ENCODE measurements around the gene NAP1L5.

The NAP1L5 gene

GRCh38 chr4:88720451-88721428, 23.1 kb upstream of the NAP1L5 start:
- H3K36me3 ChIP-seq (ENCODE audit: control insufficient read depth in 2 of 2, insufficient read depth in 1 of 2, low read length in 2 of 2): peaks cover 0 to 29% of the 10 kb centered on the region in 2 experiments; a peak in 1 of 3 replicates
- TF ChIP-seq ZNF416 (tag by site-specific recombination; IDR thresholded peaks at IDR 0.05) (no peak), ZNF211 (tag by site-specific recombination; IDR thresholded peaks at IDR 0.05; ENCODE audit: low read depth) (no peak), FEZF1 (tag by site-specific recombination; IDR thresholded peaks at IDR 0.05) (no peak), ZNF423 (tag by site-specific recombination; IDR thresholded peaks at IDR 0.05) (no peak), GLI4 (tag by site-specific recombination; IDR thresholded peaks at IDR 0.05) (no peak), ZNF518A (tag by site-specific recombination; conservative IDR thresholded peaks at IDR 0.05; ENCODE audit: low read depth) (no peak), ZNF335 (tag by site-specific recombination; conservative IDR thresholded peaks at IDR 0.05) (no peak), ZNF513 (tag by site-specific recombination; IDR thresholded peaks at IDR 0.05) (no peak), ZBTB8A (tag by site-specific recombination; IDR thresholded peaks at IDR 0.05) (no peak), ZBTB26 (tag by site-specific recombination; optimal IDR thresholded peaks at IDR 0.05) (no peak), ZNF529 (tag by site-specific recombination; IDR thresholded peaks at IDR 0.05; ENCODE audit: insufficient replicate concordance) (no peak), ZNF837 (tag by site-specific recombination; IDR thresholded peaks at IDR 0.05) (no peak), ZSCAN5A (tag by site-specific recombination; IDR thresholded peaks at IDR 0.05) (no peak), TCF7L2 (IDR thresholded peaks at IDR 0.05; ENCODE audit: borderline replicate concordance, low read depth, low read length) (no peak), ZNF600 (tag by site-specific recombination; IDR thresholded peaks at IDR 0.05) (no peak), ZNF133 (tag by site-specific recombination; IDR thresholded peaks at IDR 0.05) (no peak), HOXD13 (CRISPR knock-in tag; IDR thresholded peaks at IDR 0.05; ENCODE audit: borderline replicate concordance) (no peak), TSHZ1 (tag by site-specific recombination; IDR thresholded peaks at IDR 0.05; ENCODE audit: borderline replicate concordance) (no peak), ZNF501 (tag by site-specific recombination; IDR thresholded peaks at IDR 0.05) (no peak)
- CTCF ChIA-PET: interaction anchor here (0.5 kb wide), 1 partner anchor 90 kb away, joined by 3 read pairs; no protein-coding TSS in a partner anchor

More at GRCh38 chr4:88720451-88721428, 23.1 kb upstream of the NAP1L5 start:
- no peak overlapping the region for H3K27ac ChIP-seq (ENCODE audit: extremely low read depth, low read depth, low read length)
- H3K9me3 ChIP-seq (ENCODE audit: control insufficient read depth, insufficient read depth, low read depth, low read length): no peaks in the 10 kb centered on the region
- POLR2A ChIA-PET: no interaction called here
- no peaks in the 10 kb centered on the region for H3K4me1 ChIP-seq (ENCODE audit: control insufficient read depth, insufficient read depth, low read length)
- no peak overlapping the region for H3K4me3 ChIP-seq (ENCODE audit: low read depth, low read length)
